GM18909 (cell line): ENCODE measurements around the gene CENPU.

Source experiments
- ATAC-seq: cut with Tn5 transposase; IDR thresholded peaks from one replicate; pipeline ENCODE4 v1.9.1; 2021; ENCODE audit warnings: mild to moderate bottlenecking; ENCODE audit not compliant: unreplicated experiment, poor library complexity

The CENPU gene

DNA sequence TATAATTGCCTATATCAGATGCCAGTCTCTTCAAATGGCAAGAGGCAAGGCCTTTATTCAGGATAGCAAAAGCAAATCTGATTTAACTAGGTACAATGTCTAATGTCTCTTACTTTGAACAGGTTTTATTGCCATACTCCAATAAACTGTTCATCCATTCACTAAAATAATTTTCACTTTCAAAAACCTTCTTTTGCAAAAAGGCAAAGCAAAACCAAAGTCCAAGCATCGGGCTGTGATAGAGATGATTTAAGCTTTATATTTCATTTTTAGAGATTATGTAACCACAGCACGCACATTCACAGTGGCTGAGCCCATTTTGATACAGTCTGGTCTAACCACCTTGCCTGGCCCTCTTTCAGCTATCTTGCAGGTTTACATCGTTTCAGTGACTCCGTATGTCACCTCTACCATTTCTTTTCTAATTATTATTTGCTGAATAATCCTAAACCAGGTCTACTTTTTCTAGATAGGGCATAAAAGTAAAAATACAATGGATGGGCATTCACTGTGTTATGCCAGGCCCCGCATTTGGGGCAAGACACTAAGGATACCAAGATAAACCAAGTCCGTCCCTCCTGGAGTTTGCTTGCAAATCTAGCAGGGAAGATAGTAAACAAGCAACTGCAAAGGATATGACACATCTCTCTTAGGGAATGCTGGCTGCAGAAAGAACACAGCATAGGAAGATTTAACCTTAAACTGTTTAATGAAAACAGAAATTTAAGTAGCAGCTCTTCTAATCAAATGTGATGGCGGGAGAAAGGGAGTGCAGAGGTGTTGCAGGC lies 86.4 kb downstream of the CENPU start:
- ATAC-seq, result no peak

DNA sequence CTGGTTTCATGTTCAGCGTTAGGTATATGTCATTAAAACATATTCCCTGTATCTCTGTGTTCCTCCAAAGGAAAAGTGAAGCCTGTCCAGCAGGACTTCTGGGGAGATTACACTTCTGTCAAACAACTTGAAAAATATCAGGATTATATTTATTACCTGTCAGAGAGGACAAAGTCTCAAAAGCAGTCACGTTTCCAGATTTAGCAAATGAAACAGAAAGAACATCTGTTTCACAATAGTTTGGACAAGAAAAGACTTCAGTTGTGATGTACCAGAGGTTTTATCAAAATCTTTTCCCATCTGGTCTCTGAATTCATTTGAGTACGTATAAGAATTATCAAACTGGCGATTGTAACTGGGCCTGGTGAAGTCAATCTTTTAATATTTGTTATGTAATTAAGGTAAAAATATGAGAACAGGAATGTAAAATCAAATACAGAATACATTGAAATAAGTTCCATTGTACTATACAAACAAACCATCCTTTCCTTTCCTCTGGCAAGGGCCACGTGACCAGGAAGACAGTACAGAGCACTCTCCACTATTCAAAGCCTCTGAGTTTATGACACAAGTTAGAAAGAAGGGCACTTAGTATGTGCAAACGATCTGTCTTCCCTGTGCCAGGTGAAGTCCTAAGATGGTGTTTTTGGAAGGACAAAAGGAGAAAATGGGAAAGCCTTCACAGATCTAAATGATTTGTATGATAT lies 87.8 kb downstream of the CENPU start:
- no peak for ATAC-seq

DNA sequence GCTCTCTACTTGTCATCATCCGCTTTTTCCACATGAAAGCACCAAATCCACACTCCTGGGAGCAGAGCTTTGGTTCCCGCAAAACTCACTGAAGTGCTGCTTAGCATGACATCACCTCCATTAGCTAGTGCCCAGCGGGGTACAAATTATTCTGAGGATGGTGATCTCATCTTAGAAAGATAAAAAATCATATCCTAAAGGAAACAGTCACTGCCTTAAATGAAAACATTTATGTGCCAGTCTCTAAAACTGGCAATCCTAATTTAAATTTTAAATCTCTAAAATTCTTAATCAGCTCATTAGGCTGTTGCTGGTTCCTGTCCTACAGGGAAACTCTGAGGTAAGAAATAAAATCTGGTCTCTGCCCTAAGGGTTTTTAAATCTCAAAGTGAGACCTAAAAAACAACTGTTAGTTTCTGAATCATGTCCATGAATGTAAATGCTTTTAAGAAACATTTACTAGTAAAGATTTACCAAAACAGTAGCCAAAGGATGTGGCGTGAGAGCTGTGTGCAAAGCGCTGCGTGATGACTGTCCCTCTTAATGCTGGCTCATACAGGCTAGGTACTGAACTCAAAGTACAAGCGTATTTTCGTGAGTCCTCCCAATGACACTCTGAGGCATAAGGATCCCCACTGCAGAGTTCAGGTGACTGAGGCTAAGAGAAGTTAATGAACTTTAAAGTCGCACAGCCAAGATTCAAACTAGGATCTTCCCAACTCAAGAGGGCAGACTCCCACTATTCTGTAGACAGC lies 89.2 kb downstream of the CENPU start:
- ATAC-seq, result no peak
